Tibial nerve (tissue), 4 donors: ENCODE results near the gene CNTN5. TPM values are rescaled to one million over a fixed set of nuclear protein-coding genes. Genes with fewer than 3 reads are reported as not detected.

ENCODE experiments used
- DNase-seq, 2 donors: peaks; one replicate each; pipeline ENCODE4 v3.0.0-alpha.2; 2019; ENCODE audit warnings: low spot score in 2 of 2
- H3K27ac ChIP-seq, 4 donors: fragments of 200-600 bp; sonication (generic) in 3 of 4; one replicate each; pipeline ENCODE4 v1.5.1; 2017 to 2019; ENCODE audit warnings: mild to moderate bottlenecking in 1 of 4
- H3K27me3 ChIP-seq, 2 donors: fragments of 200-600 bp; sonication (generic) in 1 of 2; one replicate each; pipeline versions ENCODE4 v1.5.1 to v1.6.0; 2017 to 2019
- H3K36me3 ChIP-seq, 3 donors: fragments of 200-600 bp; sonication (generic); one replicate each; pipeline ENCODE4 v1.5.1; 2018 to 2019
- H3K4me1 ChIP-seq, 4 donors: fragments of 200-600 bp; sonication (generic) in 3 of 4; one replicate each; pipeline ENCODE4 v1.5.1; 2017 to 2019
- H3K4me3 ChIP-seq, 4 donors: fragments of 200-600 bp; sonication (generic) in 3 of 4; one replicate each; pipeline ENCODE4 v1.5.1; 2017 to 2019; ENCODE audit warnings: mild to moderate bottlenecking in 1 of 4, moderate library complexity in 1 of 4
- H3K9me3 ChIP-seq, 4 donors: fragments of 200-600 bp; sonication (generic) in 3 of 4; one replicate each; pipeline ENCODE4 v1.5.1; 2017 to 2019
- EP300 ChIP-seq, 2 donors: sonication (generic); formaldehyde crosslinking; IDR thresholded peaks; one replicate each; pipeline ENCODE4 v1.6.1; 2017; ENCODE audit warnings: antibody characterized with exemption in 2 of 2, mild to moderate bottlenecking in 1 of 2
- POLR2A ChIP-seq, 2 donors: fragments of 450-650 bp; IDR thresholded peaks; one replicate each; pipeline ENCODE4 v1.6.1; 2017; ENCODE audit warnings: antibody characterized with exemption in 2 of 2, mild to moderate bottlenecking in 2 of 2, moderate library complexity in 2 of 2
- WGBS, 2 donors: methylation state at CpG; one replicate each; pipeline ENCODE4 v1.1.5; 2018; 5-methylcytosine and 5-hydroxymethylcytosine counted together
- total RNA-seq, 4 donors: library from RNA; depleted of rRNA; stranded (reverse); fragments of >200 nt; gene quantifications; one replicate each; pipeline ENCODE4 v1.1.0, GENCODE V29; 2016
- TF ChIP-seq, protein P1 (sequence below), 5 experiments: fragments of 200-600 bp in 3 of 5; fragments of 450-650 bp in 2 of 5; sonication (generic) in 3 of 5; IDR thresholded peaks; one replicate each; pipeline ENCODE4 v1.5.1; 2016 to 2019; ENCODE audit warnings: antibody characterized with exemption in 5 of 5, mild to moderate bottlenecking in 3 of 5, moderate library complexity in 2 of 5

Gene CNTN5
- total RNA-seq, 4 donors from 2014 or later = under 0.01 to 0.22 TPM; not detected in 2

GRCh38 chr11:99505831-99506230 lies 485.1 kb downstream of the CNTN5 start:
- no peak for DNase-seq
- Histone ChIP-seq H3K4me3 (no peak overlapping the region), H3K9me3 (no peaks in the 10 kb centered on the region), H3K36me3 (no peaks in the 10 kb centered on the region), H3K4me1 (peaks cover 0 to 13% (median 0%) of the 10 kb centered on the region in 4 donors), H3K27me3 (no peaks in the 10 kb centered on the region), H3K27ac (peak overlapping the region in 1 of 4 donors; percentile 26)
- TF ChIP-seq POLR2A (IDR thresholded peaks at IDR 0.05) = no peak
- TF ChIP-seq, protein P1, sequence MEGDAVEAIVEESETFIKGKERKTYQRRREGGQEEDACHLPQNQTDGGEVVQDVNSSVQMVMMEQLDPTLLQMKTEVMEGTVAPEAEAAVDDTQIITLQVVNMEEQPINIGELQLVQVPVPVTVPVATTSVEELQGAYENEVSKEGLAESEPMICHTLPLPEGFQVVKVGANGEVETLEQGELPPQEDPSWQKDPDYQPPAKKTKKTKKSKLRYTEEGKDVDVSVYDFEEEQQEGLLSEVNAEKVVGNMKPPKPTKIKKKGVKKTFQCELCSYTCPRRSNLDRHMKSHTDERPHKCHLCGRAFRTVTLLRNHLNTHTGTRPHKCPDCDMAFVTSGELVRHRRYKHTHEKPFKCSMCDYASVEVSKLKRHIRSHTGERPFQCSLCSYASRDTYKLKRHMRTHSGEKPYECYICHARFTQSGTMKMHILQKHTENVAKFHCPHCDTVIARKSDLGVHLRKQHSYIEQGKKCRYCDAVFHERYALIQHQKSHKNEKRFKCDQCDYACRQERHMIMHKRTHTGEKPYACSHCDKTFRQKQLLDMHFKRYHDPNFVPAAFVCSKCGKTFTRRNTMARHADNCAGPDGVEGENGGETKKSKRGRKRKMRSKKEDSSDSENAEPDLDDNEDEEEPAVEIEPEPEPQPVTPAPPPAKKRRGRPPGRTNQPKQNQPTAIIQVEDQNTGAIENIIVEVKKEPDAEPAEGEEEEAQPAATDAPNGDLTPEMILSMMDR (IDR thresholded peaks at IDR 0.05) = no peak
- no peak for TF ChIP-seq EP300 (IDR thresholded peaks at IDR 0.05)
- 74 to 77% methylated on average over 4 of the region's 4 CpGs for WGBS, 2 donors

- H3K36me3 ChIP-seq = no peaks in the 10 kb centered on the region
- no peak overlapping the region for H3K27ac ChIP-seq
- H3K27me3 ChIP-seq = no peaks in the 10 kb centered on the region
- H3K9me3 ChIP-seq = no peaks in the 10 kb centered on the region
- WGBS, 2 donors = 85 to 88% methylated on average over 2 of the region's 2 CpGs
- no peak for DNase-seq
- H3K4me3 ChIP-seq = no peak overlapping the region
- peaks cover 0 to 10% (median 0%) of the 10 kb centered on the region in 4 donors for H3K4me1 ChIP-seq
- TF ChIP-seq, protein P1 (IDR thresholded peaks at IDR 0.05) = no peak
- no peak for TF ChIP-seq EP300 (IDR thresholded peaks at IDR 0.05)
- TF ChIP-seq POLR2A (IDR thresholded peaks at IDR 0.05) = no peak
Observed at GRCh38 chr11:99509863-99510262, 489.1 kb downstream of the CNTN5 start.

GRCh38 chr11:99513368-99513767 lies 492.6 kb downstream of the CNTN5 start:
- WGBS, 2 donors = 49 to 55% methylated on average over 2 of the region's 2 CpGs
- H3K4me1 ChIP-seq = no peaks in the 10 kb centered on the region
- TF ChIP-seq POLR2A (IDR thresholded peaks at IDR 0.05) (no peak), EP300 (IDR thresholded peaks at IDR 0.05) (no peak)
- TF ChIP-seq, protein P1 (IDR thresholded peaks at IDR 0.05) = no peak

GRCh38 chr11:99519095-99519494 lies 498.3 kb downstream of the CNTN5 start:
- H3K27ac ChIP-seq = no peak overlapping the region
- H3K4me3 ChIP-seq = no peak overlapping the region
- no peaks in the 10 kb centered on the region for H3K27me3 ChIP-seq
- no peaks in the 10 kb centered on the region for H3K4me1 ChIP-seq
- H3K36me3 ChIP-seq = no peaks in the 10 kb centered on the region
- no peaks in the 10 kb centered on the region for H3K9me3 ChIP-seq
- WGBS, 2 donors = 51 to 67% methylated on average over 2 of the region's 2 CpGs
- no peak for DNase-seq
- TF ChIP-seq, protein P1 (IDR thresholded peaks at IDR 0.05) = no peak
- TF ChIP-seq EP300 (IDR thresholded peaks at IDR 0.05) (no peak), POLR2A (IDR thresholded peaks at IDR 0.05) (no peak)

More at GRCh38 chr11:99513368-99513767, 492.6 kb downstream of the CNTN5 start:
- Histone ChIP-seq H3K27ac (no peak overlapping the region), H3K4me3 (no peak overlapping the region), H3K36me3 (no peaks in the 10 kb centered on the region), H3K27me3 (no peaks in the 10 kb centered on the region), H3K9me3 (no peaks in the 10 kb centered on the region)
- DNase-seq = no peak

- Histone ChIP-seq H3K4me3 (no peak overlapping the region), H3K36me3 (no peaks in the 10 kb centered on the region), H3K27me3 (no peaks in the 10 kb centered on the region), H3K9me3 (no peaks in the 10 kb centered on the region), H3K27ac (no peak overlapping the region), H3K4me1 (no peaks in the 10 kb centered on the region)
- TF ChIP-seq EP300 (IDR thresholded peaks at IDR 0.05) = no peak
- TF ChIP-seq, protein P1 (IDR thresholded peaks at IDR 0.05) = no peak
- 77 to 78% methylated on average over 5 of the region's 5 CpGs for WGBS, 2 donors
- DNase-seq = no peak
Observed at GRCh38 chr11:99522467-99523173, 501.9 kb downstream of the CNTN5 start.
